DOHH2 (cell line): ENCODE measurements around the gene RPS17.
"Not testable (repeated sequence)": the region's sequence is repeated elsewhere in the genome, so short reads cannot be mapped to it uniquely, and the experiment has no call there.

Source experiments
- CTCF ChIP-seq: fragments of 200-600 bp; sonication (generic); IDR thresholded peaks from one replicate; pipeline ENCODE4 v1.5.1; 2014; ENCODE audit warnings: antibody characterized with exemption, mild to moderate bottlenecking, low read depth, low read length; ENCODE audit not compliant: poor library complexity, severe bottlenecking
- EZH2phosphoT487 ChIP-seq: fragments of 200-600 bp; sonication (generic); IDR thresholded peaks from 2 replicates; pipeline ENCODE4 v1.6.1; 2017; ENCODE audit warnings: borderline replicate concordance, mild to moderate bottlenecking, antibody characterized with exemption, low read length, moderate library complexity, mixed read lengths

DNA sequence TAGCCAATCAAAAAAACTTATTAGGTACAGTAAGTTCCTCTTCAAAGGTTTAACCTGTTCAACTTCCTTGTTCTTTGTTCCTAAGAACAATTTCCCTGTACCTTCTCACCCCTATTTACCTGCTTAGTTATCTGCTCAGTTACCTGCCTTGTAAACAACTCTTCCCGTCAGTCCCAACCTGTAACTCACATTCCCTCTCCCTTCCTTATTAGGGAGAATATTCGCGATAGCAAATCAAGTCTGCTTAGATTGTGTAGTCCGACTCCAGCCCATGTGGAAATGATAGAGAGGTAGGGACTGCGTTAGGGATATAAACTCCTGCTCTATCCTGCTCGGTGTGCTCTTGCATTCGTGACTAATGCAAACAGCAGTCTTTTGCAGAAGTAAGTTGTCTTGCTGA lies 53.2 kb downstream of the RPS17 start:
- TF ChIP-seq CTCF, EZH2phosphoT487: not testable (repeated sequence)
